CD4-positive, alpha-beta T cell treated with Interleukin-17A for 4 hours (primary cell): Measurements from ENCODE around the gene ISX.
A peak's percentile ranks its signal among the peaks of the same experiment; 100 is the strongest.
"Not testable (repeated sequence)": the region's sequence is repeated elsewhere in the genome, so short reads cannot be mapped to it uniquely, and the experiment has no call there.

Experiments
- DNase-seq: peaks from one replicate; pipeline ENCODE4 v3.0.0-alpha.2; 2020; ENCODE audit warnings: mixed read lengths

ISX gene

DNA sequence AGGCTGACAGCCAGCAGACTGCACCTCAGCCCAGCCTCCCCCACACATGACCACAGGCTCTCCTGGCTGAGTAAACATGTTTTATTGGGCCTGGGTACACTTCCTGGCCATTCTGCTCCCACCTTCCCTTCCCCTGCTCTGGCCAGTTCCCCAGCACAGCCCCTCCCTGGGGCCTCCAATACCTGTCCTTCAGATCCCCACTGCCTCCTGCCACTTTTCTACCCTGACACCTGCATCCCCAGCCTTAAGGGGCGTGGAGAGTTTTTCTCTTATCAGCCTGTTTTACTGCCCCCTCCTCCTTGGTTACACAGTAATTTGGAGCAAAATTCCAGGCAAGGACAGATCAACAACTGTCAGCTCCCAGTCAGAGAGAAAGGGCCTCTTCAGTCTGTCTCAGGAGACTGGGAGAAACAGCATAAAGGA is at the start of gene ISX:
TSS of gene ISX (plus strand) at position 363 of the 423 bp plus-strand sequence. CDS start 930 bp downstream, outside the sequence.
- DNase-seq, result no peak

DNA sequence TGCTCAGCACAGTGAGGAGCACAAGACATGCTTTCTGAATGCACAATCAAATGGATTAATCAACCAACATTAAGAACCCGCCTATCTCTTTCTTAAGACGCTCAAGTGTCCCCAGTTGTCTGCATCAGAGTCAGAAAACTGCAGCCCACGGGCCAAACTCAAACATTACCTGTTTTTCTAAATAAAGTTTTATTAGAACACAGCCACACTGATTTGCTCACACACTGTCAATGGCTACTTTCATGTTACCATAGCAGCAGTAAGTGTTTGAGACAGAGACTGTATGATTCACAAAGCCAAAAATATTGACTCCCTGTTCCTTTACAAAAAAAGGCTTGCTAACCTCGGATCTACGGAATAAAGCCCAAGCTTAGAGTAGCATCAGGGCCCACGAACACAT is 49.0 kb upstream of the ISX start:
- DNase-seq, result no peak

- DNase-seq, result no peak
These were observed 47.0 kb upstream of the ISX start for GRCh38 chr22:35018995-35019394.

DNA sequence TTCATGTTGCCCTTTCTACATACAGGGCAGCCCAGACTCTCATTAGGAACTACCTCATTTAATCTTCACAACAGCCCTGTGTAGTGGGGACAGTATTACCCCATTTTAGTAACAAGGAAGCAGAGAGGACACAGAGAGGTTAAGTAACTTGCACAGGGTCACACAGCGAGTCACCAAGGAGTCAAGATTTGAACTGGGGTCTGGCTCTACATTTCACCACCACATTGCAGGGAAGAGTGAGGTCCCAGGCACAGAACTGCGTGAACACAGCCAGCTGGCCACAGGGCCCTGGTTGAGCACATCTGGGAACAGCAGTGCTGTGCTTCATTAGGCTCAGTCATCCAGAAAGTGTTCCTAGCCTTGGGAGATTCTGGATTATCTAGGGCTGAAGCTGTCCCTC is 45.4 kb upstream of the ISX start:
- DNase-seq, result no peak

DNA sequence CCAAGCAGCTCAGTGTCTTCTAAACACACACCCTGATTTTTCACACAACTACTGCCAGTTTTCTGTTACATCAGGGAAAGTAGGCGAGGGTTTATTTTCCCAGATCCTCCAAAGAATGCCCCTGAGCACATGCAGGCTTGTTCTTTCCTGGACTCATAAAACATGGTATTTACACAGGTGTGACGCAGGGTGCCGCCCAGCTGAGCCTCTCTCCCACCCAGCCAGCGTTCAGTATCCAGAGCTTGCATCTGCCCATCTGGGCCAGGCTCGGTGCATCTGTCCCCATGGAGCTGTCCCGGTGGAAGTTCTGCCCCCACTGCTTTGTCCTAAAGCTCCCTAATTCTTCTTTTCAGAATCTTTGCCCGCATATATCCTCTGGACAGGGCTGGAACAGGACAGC is 44.8 kb upstream of the ISX start:
- no peak for DNase-seq

DNA sequence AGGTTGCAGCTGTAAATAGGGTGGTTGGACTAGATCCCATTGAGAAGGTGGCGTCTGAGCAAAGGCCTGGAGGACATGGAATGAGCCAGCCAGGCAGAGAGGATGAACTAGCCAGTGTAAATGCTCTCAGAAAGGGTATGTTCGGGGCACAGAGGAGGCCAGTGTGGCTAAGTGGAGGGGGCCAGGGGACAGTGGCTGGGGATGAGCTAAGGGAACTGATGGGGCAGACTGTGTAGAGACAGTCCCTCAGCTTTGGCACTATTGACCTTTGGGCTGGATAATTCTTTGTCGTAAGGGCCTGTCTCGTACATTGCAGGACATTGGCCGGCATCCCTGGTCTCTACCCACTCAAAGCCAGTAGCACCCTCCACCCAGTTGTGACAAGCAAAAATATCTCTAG is 43.7 kb upstream of the ISX start:
- DNase-seq, result no peak

GRCh38 chr22:35023692-35024363 is 42.1 kb upstream of the ISX start:
- DNase-seq, result peak; percentile 50

DNA sequence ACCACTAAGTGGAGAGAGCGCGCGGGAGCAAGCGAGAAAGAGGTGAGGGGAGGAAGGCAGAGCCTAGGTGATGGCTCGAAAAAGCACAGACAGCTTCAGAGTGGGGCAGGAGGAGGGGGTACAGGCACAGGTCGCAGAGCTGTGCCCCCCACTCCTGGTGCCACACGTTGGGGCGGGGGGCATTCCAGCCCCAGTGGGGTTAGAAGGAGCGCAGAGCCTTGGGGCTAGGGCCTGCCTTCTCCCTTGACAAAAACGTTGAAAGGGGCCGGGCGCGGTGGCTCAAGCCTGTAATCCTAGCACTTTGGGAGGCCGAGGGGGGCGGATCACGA is 41.6 kb upstream of the ISX start:
- no peak for DNase-seq

DNA sequence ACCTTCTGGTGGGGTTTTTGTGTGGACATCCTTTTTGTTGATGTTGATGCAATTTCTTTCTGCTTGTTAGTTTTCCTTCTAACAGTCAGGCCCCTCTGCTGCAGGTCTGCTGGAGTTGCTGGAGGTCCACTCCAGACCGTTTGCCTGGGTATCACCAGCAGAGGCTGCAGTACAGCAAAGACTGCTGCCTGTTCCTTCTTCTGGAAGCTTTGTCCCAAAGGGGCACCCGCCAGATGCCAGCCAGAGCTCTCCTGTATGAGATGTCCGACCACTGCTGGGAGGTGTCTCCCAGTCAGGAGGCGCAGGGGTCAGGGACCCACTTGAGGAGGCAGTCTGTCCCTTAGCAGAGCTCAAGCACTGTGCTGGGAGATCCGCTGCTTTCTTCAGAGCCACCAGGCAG is 35.8 kb upstream of the ISX start:
- not testable (repeated sequence) for DNase-seq

DNA sequence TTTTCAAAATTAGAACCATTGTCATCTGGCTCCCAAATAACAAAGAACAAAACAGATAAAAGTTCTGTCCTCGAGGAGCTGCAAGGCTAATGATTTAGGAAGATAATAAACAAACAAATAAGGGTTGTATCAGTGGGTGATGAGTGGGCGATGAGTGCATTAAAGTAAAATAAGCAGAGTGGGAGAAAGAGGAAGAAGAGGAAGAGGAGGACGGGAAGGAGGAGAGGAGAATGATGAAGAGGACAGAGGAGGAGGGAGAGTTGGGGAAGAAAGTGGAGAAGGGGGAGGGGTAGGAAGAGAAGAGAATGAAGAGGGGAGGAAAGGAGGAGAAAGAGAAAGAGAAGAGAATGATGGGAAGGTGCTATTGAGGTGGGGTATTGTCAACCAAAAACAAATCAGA is 33.4 kb upstream of the ISX start:
- DNase-seq, result no peak

DNA sequence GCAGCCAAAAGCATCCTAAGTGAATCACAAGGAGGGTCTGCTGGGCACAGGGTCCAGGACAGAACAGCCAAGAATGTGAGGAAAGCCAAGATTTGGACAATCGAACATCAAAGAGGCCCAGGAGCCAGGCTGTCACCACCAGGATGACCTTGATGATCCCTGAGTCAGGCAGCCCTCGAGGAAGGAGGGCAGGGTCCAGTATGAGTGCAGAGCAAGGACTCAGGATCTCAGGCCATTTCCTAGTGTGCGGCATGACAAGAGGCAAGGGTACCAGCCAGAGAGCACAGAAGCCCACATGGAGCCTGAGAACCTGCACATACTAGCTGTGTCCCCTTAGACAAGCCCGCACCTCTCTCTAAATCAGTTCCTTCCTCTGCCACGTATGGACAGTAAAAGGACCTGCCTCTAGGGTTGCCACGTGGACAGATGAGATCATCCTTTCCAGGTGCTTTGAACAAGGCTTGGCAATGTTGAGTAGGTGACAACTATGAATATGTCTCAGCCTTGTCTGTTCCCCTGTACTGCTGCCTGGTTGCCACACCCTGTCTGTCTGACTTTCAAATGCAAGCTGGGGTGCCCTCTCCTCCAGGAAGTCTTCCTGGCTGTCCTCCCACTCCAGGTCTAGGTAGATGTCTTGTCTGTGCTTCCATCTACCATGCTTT is 32.2 kb upstream of the ISX start:
- no peak for DNase-seq

DNA sequence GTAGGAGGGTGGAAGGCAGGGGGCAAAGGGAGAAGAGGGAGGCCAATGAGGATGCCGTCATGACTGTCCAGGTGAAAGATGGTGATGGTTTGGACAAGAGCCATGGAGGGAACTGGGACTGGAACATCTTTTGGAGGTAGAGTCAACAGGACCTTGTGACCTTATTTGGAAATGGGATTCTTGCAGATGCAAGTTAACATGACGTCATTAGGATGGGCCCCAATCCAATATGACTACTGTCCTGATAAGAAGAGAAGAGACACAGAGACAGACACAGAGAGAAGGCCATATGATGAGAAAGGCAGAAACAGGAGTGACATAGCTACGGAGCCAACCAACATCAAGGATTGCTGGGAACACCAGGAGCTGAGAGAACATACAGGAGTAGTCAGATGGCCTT is 31.0 kb upstream of the ISX start:
- no peak for DNase-seq

DNA sequence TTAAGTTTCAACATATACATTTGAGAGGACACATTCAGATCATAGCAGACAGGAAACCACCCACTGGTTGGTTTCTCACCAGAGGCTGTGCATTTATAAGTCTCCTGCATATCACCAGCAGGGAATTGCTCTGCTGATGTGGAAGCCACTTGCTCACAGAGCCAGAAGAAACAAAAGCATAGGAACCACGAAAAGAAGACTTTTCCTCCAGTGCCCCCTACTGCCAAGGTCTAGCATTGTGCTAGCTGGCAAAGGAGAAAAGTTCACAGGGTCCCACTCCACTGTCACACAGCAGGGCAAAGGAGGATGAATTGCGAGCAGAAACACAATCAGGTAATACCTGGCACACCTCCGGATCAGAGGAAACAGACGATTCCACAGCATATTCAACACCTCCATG is 28.9 kb upstream of the ISX start:
- no peak for DNase-seq

DNA sequence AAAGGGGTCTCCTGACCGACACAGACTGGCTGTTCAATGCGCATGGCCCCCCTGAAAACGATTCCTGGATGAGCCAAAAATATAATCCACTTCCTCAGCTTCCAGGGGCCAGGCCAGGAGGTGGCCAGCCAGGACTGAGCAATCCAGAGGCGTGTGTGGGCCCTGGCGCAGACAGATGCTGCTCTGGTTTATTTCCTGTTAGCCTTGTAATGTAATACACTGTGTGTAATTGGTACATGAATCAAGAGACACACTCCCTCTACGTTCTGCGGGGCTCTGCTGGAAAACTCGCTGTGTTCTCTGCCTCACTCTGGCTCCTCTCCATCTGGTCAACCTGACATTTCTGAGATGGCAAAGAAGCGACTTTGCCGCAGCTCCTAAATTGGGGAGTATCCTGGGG is 26.3 kb upstream of the ISX start:
- DNase-seq, result no peak

DNA sequence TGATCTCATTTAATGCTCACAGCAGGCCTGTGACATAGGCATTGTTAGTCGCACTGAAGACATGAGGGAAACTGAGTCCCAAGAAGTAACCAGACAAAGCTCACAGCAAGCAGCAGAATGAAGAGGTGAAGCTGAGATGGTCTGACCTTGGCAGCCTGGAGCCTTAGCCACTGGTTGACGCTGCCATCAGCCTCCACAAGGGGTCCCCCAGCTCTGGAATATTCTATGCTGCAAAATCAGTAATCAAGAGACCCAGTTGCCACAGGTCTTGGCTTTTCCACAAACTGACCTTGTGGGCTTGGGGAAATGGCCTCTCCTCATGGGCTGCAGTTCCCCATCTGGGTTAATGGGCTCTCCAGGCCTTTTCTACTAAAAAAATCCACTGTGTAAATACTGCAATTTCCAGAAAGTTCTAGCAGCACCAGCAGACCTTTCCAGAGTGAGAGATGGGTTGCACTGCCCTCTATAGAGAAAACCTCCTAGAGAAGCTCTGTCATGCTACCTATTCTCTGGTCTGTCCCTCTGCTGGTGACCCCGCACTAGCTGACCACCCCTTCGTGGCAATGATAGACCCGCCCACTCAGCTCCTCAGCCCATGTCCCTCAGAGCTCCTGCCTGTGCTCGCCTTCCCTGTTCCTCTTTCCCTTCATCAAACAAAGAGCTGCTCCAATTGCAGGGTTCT is 22.6 kb upstream of the ISX start:
- no peak for DNase-seq

DNA sequence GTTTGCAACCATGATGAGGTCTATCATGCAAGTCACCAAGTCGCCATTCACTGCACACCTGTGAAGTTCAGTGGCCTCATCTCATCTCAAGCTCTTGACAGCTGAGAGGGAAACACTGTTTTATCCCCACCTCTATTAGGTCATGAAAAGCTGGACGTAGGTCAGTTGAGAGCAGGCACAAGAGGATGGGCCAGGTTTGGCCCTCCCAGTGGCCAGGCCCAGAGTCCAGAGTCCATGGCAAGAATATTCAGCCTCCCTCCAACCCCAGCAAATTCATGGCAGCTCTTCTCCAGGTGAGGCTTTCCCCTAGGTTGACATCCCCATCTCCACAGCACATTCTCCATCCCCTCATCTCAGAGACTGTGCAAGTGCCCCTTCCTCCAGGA is 22.0 kb upstream of the ISX start:
- no peak for DNase-seq

DNA sequence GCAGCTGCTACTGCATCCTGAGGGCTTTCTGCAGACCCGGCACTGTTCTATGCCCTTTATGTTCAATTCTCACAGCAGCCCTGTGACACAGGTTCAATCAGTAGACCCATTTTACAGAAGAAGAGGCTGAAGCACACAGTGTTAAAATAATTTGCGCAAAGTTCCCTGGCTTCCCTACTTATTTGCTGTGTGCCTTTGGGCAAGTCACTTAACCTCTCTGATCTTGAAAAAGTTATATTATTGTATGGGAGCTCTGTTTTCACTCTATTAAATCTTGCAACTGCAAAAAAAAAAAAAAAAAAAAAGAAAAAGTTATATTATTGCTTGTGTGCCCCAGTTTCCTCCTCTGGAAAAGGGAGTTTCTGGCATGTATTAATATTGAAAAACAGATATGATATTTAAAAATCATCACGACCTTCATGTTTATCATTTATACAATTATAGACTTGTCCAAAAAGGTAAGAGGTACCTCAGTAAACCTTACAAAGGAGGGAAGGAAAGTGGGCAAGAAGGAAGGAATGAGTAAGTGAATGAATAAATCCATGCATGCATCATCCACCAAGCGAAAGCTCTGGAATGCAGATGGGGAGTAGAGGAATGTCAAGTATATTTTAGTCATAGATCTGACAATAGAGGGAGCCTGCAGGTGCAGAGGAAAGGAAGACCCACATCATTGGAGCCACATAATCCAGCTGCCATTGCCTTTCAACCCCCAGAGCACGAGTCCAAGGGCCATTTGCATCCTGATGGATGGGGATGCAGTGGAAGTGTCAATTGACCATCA is 21.2 kb upstream of the ISX start:
- DNase-seq, result no peak

GRCh38 chr22:35045451-35045850 is 20.5 kb upstream of the ISX start:
- DNase-seq, result no peak

- no peak for DNase-seq
These were observed 19.1 kb upstream of the ISX start for GRCh38 chr22:35046744-35047462.

DNA sequence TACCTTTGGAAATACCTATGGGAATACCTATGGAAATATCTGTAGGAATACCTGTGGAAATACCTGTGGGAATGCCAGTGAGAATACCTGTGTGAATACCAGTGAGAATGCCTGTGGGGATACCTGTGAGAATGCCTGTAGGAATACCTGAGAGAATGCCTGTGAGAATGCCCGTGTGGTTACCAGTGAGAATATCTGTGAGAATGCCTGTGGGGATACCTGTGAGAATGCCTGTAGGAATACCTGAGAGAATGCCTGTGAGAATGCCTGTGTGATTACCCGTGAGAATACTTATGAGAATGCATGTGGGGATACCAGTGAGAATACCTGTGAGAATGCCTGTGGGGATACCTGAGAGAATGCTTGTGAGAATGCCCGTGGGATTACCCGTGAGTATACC is 15.9 kb upstream of the ISX start:
- not testable (repeated sequence) for DNase-seq

- no peak for DNase-seq
These were observed 14.9 kb upstream of the ISX start for GRCh38 chr22:35051013-35051535.

DNA sequence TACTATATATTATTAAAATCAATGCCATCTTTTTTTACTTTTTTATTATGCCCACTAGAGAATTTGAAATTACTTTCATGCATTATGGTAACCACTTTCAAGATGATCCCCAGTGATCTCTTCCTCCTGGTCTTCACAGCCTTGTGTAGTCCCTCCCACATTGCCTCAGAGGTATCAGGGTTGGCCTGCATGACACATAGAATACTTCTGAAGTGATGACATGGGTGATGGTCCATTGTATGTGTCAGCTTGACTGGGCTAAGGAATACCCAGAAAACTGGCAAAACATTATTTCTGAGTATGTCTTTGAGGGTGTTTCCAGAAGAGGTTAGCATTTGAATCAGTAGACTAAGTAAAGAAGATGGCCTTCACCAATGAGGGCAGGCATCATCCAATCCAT is 14.2 kb upstream of the ISX start:
- DNase-seq, result no peak
